Tibial nerve (tissue), 4 donors: Measurements from ENCODE around the gene POMT2. TPM values are rescaled to one million over a fixed set of nuclear protein-coding genes. Genes with fewer than 3 reads are reported as not detected.

ENCODE experiments used
- DNase-seq, 2 donors: peaks; one replicate each; pipeline ENCODE4 v3.0.0-alpha.2; 2019; ENCODE audit warnings: low spot score in 2 of 2
- H3K27ac ChIP-seq, 4 donors: fragments of 200-600 bp; sonication (generic) in 3 of 4; one replicate each; pipeline ENCODE4 v1.5.1; 2017 to 2019; ENCODE audit warnings: mild to moderate bottlenecking in 1 of 4
- H3K27me3 ChIP-seq, 2 donors: fragments of 200-600 bp; sonication (generic) in 1 of 2; one replicate each; pipeline versions ENCODE4 v1.5.1 to v1.6.0; 2017 to 2019
- H3K36me3 ChIP-seq, 3 donors: fragments of 200-600 bp; sonication (generic); one replicate each; pipeline ENCODE4 v1.5.1; 2018 to 2019
- H3K4me1 ChIP-seq, 4 donors: fragments of 200-600 bp; sonication (generic) in 3 of 4; one replicate each; pipeline ENCODE4 v1.5.1; 2017 to 2019
- H3K4me3 ChIP-seq, 4 donors: fragments of 200-600 bp; sonication (generic) in 3 of 4; one replicate each; pipeline ENCODE4 v1.5.1; 2017 to 2019; ENCODE audit warnings: mild to moderate bottlenecking in 1 of 4, moderate library complexity in 1 of 4
- H3K9me3 ChIP-seq, 4 donors: fragments of 200-600 bp; sonication (generic) in 3 of 4; one replicate each; pipeline ENCODE4 v1.5.1; 2017 to 2019
- CTCF ChIP-seq, 5 experiments: fragments of 200-600 bp in 3 of 5; fragments of 450-650 bp in 2 of 5; sonication (generic) in 3 of 5; IDR thresholded peaks; one replicate each; pipeline ENCODE4 v1.5.1; 2016 to 2019; ENCODE audit warnings: antibody characterized with exemption in 5 of 5, mild to moderate bottlenecking in 3 of 5, moderate library complexity in 2 of 5
- EP300 ChIP-seq, 2 donors: sonication (generic); formaldehyde crosslinking; IDR thresholded peaks; one replicate each; pipeline ENCODE4 v1.6.1; 2017; ENCODE audit warnings: antibody characterized with exemption in 2 of 2, mild to moderate bottlenecking in 1 of 2
- POLR2A ChIP-seq, 2 donors: fragments of 450-650 bp; IDR thresholded peaks; one replicate each; pipeline ENCODE4 v1.6.1; 2017; ENCODE audit warnings: antibody characterized with exemption in 2 of 2, mild to moderate bottlenecking in 2 of 2, moderate library complexity in 2 of 2
- WGBS, 2 donors: methylation state at CpG; one replicate each; pipeline ENCODE4 v1.1.5; 2018; 5-methylcytosine and 5-hydroxymethylcytosine counted together
- total RNA-seq, 4 donors: library from RNA; depleted of rRNA; stranded (reverse); fragments of >200 nt; gene quantifications; one replicate each; pipeline ENCODE4 v1.1.0, GENCODE V29; 2016

POMT2 gene, protein sequence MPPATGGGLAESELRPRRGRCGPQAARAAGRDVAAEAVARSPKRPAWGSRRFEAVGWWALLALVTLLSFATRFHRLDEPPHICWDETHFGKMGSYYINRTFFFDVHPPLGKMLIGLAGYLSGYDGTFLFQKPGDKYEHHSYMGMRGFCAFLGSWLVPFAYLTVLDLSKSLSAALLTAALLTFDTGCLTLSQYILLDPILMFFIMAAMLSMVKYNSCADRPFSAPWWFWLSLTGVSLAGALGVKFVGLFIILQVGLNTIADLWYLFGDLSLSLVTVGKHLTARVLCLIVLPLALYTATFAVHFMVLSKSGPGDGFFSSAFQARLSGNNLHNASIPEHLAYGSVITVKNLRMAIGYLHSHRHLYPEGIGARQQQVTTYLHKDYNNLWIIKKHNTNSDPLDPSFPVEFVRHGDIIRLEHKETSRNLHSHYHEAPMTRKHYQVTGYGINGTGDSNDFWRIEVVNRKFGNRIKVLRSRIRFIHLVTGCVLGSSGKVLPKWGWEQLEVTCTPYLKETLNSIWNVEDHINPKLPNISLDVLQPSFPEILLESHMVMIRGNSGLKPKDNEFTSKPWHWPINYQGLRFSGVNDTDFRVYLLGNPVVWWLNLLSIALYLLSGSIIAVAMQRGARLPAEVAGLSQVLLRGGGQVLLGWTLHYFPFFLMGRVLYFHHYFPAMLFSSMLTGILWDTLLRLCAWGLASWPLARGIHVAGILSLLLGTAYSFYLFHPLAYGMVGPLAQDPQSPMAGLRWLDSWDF
- total RNA-seq: 10 to 100 TPM; 23.9 to 38.7 (median 28.9) TPM

- no peaks in the 10 kb centered on the region for H3K27me3 ChIP-seq
- peak; percentile 32 to 70 for TF ChIP-seq POLR2A (IDR thresholded peaks at IDR 0.05)
- TF ChIP-seq EP300 (IDR thresholded peaks at IDR 0.05): peak in 1 of 2 donors; percentile 84
- TF ChIP-seq CTCF (IDR thresholded peaks at IDR 0.05): peak; percentile 51 to 90 (median 79)
- H3K4me1 ChIP-seq: peaks cover 0 to 53% (median 13%) of the 10 kb centered on the region in 4 donors
- WGBS, 2 donors: 1 to 2% methylated on average over 22 to 52 of the region's 69 CpGs
- H3K9me3 ChIP-seq: no peaks in the 10 kb centered on the region
- peak within 1 kb of the TSS; percentile 73 to 100 (median 98) for H3K4me3 ChIP-seq
- DNase-seq: peak; percentile 86 to 92
- peak within 1 kb of the TSS; percentile 92 to 99 (median 99) for H3K27ac ChIP-seq
- no peaks in the 10 kb centered on the region for H3K36me3 ChIP-seq
Measured at GRCh38 chr14:77320238-77320935, at the start of gene POMT2. Gene POMT2, minus strand, starts transcription at chr14:77320883. Its CDS starts 202 bp downstream, at chr14:77320681.

- Histone ChIP-seq H3K27me3 (no peaks in the 10 kb centered on the region), H3K9me3 (no peaks in the 10 kb centered on the region), H3K36me3 (no peaks in the 10 kb centered on the region), H3K4me3 (no peak overlapping the region), H3K27ac (no peak overlapping the region), H3K4me1 (peaks cover 0 to 5% (median 0%) of the 10 kb centered on the region in 4 donors)
- no peak for TF ChIP-seq CTCF (IDR thresholded peaks at IDR 0.05)
- no peak for TF ChIP-seq EP300 (IDR thresholded peaks at IDR 0.05)
- no peak for TF ChIP-seq POLR2A (IDR thresholded peaks at IDR 0.05)
- 57 to 63% methylated on average over 1 of the region's 1 CpG for WGBS, 2 donors
- DNase-seq: no peak
Measured at GRCh38 chr14:77369285-77369684, 48.6 kb upstream of the POMT2 start.

GRCh38 chr14:77364146-77364545 is 43.5 kb upstream of the POMT2 start:
- Histone ChIP-seq H3K4me1 (no peaks in the 10 kb centered on the region), H3K27me3 (no peaks in the 10 kb centered on the region), H3K9me3 (no peaks in the 10 kb centered on the region), H3K36me3 (no peaks in the 10 kb centered on the region), H3K27ac (no peak overlapping the region), H3K4me3 (no peak overlapping the region)
- TF ChIP-seq CTCF (IDR thresholded peaks at IDR 0.05) (no peak), POLR2A (IDR thresholded peaks at IDR 0.05) (no peak), EP300 (IDR thresholded peaks at IDR 0.05) (no peak)
- WGBS, 2 donors: 85 to 89% methylated on average over 3 of the region's 3 CpGs
- DNase-seq: no peak

- no peaks in the 10 kb centered on the region for H3K36me3 ChIP-seq
- 100% methylated on average over 1 of the region's 1 CpG for WGBS, 2 donors
- TF ChIP-seq EP300 (IDR thresholded peaks at IDR 0.05) (no peak), POLR2A (IDR thresholded peaks at IDR 0.05) (no peak), CTCF (IDR thresholded peaks at IDR 0.05) (no peak)
Measured at GRCh38 chr14:77359626-77360025, 38.9 kb upstream of the POMT2 start.

More at GRCh38 chr14:77359626-77360025, 38.9 kb upstream of the POMT2 start:
- Histone ChIP-seq H3K4me3 (no peak overlapping the region), H3K9me3 (no peaks in the 10 kb centered on the region), H3K27ac (no peak overlapping the region), H3K4me1 (no peaks in the 10 kb centered on the region), H3K27me3 (no peaks in the 10 kb centered on the region)
- DNase-seq: no peak
